Esophagus muscularis mucosa (tissue), 4 donors: ENCODE data around the gene BCAS3.

Experiments used
- EP300 ChIP-seq: sonication (generic); formaldehyde crosslinking; IDR thresholded peaks from one replicate; pipeline ENCODE4 v1.6.1; 2017; ENCODE audit warnings: antibody characterized with exemption
- POLR2A ChIP-seq: fragments of 450-650 bp; IDR thresholded peaks from one replicate; pipeline ENCODE4 v1.6.1; 2017; ENCODE audit warnings: antibody characterized with exemption, moderate library complexity, mild to moderate bottlenecking, low read depth
- TF ChIP-seq, protein P1 (sequence below), 3 experiments: fragments of 200-600 bp in 2 of 3; fragments of 450-650 bp in 1 of 3; sonication (generic) in 2 of 3; IDR thresholded peaks; one replicate each; pipeline ENCODE4 v1.5.1; 2017 to 2019; ENCODE audit warnings: antibody characterized with exemption in 3 of 3, mild to moderate bottlenecking in 2 of 3, moderate library complexity in 1 of 3

DNA sequence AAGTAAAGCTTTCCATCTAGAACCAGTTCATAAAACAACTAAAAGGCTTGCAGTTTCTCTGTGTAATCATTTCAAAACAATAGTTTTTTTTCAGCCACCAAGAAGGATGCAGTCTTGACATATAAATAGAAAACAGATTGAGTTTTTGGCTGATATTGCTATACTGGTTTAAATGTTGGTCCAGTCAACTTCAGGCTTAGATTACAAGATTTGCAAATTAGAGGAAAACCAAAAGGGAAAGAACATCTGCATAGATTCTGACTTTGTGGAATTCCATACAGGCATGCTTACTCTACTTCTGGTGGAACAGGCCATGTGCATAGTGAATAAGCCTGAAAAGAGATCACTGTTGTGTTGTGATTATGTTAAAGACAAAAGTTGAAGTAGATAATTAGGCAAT lies 150.3 kb downstream of the BCAS3 start:
- TF ChIP-seq, protein P1, sequence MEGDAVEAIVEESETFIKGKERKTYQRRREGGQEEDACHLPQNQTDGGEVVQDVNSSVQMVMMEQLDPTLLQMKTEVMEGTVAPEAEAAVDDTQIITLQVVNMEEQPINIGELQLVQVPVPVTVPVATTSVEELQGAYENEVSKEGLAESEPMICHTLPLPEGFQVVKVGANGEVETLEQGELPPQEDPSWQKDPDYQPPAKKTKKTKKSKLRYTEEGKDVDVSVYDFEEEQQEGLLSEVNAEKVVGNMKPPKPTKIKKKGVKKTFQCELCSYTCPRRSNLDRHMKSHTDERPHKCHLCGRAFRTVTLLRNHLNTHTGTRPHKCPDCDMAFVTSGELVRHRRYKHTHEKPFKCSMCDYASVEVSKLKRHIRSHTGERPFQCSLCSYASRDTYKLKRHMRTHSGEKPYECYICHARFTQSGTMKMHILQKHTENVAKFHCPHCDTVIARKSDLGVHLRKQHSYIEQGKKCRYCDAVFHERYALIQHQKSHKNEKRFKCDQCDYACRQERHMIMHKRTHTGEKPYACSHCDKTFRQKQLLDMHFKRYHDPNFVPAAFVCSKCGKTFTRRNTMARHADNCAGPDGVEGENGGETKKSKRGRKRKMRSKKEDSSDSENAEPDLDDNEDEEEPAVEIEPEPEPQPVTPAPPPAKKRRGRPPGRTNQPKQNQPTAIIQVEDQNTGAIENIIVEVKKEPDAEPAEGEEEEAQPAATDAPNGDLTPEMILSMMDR (IDR thresholded peaks at IDR 0.05): no peak
- TF ChIP-seq POLR2A: no peak
- no peak for TF ChIP-seq EP300
